NCI-H146 (cell line): Measurements from ENCODE around the gene CCNDBP1.
"Not testable (repeated sequence)": the region's sequence is repeated elsewhere in the genome, so short reads cannot be mapped to it uniquely, and the experiment has no call there.

ENCODE experiments used
- DNase-seq: peaks from one replicate; lab custom pipeline; 2025; lab: John Stamatoyannopoulos, UW

The CCNDBP1 gene

DNA sequence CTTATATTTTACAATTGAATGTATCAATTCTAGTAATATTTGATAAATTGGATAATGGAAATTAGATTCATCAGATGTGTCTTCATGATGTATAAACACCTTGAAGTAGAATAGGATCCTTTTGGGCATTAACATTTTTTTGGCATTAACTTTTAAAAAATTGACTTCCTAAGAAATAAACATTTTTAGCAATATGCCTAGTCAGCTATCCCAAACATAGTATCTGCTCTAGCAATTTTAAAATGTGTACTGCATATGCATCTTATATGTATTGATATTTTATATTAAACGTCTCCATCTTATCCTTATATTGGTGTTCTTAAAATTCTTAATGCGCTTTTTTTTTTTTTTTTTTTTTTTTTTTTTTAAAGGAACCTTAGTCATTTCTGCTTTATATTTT lies 8.5 kb downstream of the CCNDBP1 start:
- no peak for DNase-seq

DNA sequence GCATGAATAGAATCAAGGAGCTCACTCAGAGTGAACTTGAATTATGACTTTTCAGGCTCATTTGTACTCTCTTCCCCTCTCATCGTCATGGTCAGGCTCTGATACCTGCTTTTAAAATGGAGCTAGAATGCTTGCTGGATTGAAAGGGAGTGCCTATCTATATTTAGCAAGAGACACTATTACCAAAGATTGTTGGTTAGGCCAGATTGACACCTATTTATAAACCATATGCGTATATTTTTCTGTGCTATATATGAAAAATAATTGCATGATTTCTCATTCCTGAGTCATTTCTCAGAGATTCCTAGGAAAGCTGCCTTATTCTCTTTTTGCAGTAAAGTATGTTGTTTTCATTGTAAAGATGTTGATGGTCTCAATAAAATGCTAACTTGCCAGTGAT lies 9.6 kb downstream of the CCNDBP1 start:
- DNase-seq: no peak

DNA sequence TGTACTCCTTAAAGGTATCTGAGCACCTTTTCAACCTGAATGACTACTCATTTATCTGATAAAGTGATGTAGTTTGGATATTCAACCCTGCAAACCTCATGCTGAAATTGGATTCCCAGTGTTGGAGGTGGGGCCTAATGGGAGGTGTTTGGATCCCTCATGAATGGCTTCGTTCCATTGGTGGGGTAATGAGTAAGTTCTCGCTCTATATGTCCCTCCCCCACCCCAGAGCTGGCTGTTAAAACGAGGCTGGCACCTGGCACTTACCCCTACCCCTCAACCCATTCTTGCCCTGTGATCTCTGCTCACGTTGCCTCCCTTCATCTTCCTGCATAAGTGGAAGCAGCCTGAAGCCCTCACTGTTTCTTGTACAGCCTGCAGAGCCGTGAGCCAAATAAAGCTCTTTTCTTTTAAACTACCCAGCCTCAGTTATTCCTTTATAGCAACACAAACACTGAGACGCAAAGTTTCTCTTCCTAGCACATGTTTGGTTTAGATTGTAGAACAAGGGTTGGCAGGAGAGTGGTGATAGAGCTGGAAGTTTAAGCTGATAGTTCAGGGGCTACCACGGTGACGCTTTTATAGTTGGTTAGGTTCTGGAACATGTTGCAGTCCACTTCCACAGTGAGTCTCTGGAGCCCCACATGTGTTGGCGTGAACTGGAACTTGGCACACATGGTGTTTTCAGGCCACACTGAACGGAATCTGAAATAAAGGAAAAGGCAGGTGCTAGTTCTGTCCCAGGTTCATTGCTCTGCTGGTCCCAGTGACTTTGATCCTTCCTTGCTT lies 11.8 kb downstream of the CCNDBP1 start:
- DNase-seq: no peak

- DNase-seq: not testable (repeated sequence)
Measured at GRCh38 chr15:43197773-43198172, 12.6 kb downstream of the CCNDBP1 start.

GRCh38 chr15:43198556-43198955 lies 13.4 kb downstream of the CCNDBP1 start:
- not testable (repeated sequence) for DNase-seq

- no peak for DNase-seq
Measured at GRCh38 chr15:43198992-43199391, 13.8 kb downstream of the CCNDBP1 start.

DNA sequence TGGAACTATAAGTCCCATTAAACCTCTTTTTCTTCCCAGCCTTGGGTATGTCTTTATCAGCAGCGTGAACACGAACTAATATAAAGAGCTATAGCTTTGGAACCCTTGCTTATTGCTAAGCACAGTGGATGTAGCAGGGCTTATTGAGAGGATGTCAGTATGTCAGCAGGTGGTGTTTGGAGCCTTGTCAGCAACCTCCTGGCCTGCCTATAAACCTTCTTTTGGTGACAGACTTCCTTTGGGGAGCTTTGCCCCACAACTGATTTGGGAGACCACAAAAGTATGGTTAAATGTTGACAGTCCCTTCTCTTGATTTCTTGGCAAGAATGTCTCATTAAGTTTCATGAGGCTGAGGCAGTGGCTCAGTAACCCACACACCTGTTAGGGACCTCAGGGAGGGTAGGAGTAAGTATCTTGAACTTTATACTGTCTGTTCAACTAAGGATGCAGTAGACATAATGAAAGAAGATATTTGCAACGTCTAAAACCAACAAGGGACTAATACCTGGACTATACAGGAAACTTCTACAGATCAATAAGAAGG lies 14.8 kb downstream of the CCNDBP1 start:
- DNase-seq: no peak

DNA sequence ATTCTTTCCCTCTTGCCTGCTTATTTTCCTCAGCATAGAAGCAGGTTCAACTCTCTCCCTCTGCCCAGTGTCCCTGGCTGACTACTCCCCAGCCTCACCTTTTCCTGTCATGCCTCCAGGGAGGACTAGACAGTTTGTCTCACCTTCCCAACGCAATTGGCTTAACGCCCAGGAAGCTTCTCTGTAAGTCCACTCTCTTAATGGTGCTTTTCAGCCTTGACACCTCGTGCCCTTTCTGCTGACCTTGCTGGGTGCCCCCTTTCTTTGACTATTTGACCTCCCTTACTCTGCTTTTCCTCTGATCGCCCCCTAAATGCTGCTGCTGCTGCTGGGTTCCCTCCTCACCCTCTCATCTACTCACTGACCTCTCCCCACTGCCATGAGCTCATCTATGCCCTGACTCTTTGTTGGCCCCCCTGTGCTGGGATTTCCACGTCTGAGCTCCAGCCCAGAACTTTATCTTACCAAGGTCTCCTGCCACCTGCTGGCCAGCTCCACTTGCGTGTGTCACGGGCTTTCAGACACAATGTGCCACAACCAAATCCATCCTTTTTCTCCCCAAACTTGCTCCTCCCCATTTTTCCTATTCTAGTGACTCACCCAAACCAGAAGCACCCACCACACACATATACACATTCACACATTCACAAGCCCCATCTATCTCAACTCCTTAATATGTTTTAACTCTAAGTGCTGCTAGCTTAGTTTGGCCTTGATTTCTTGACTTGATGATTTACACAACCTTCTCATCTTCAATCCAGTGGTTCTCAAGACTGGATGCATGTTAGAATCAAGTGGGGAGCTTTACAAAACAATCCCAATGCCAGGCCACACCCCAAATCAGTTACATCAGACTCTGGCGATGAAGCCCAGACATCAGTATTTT lies 19.1 kb downstream of the CCNDBP1 start:
- peak; percentile 11 for DNase-seq

DNA sequence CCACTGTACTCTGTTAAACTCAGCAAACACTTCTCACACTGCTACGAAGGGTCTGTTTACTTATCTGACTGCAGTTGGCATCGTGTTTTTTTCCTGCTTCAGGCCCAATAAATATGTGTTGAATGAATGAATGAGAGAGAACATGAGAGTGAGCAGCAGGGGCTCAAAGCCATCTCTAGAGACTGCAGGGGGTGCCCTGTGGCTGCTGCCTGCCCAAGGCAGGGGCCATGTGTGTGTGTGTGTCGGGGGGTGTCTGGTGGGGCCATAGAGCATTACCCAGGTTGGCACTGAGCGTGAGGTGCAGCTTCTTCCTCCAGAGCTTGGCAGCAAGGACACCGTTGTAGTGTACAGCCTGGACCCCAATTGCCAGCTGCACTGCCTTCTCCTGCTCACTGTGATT lies 20.9 kb downstream of the CCNDBP1 start:
- no peak for DNase-seq

DNA sequence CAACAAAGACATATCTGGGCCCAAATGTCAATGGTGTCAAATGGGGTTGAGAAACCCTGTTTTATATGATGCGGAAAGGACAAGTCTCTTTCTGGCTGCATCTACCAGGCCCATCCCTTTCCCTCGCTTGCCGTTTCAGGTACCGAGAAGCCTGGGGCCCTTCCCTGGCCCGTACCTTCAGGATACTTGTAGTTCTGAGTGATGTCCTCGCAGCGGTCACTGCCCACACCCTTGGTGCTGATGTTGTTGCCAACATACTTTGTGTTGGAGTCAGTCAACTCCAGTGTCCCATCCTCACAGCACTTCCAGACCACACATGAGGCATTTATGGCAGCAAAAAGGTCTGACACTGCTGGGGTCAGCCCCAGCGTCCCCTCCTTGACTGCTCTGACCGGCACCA lies 21.8 kb downstream of the CCNDBP1 start:
- DNase-seq: no peak

GRCh38 chr15:43208052-43209002 lies 23.1 kb downstream of the CCNDBP1 start:
- DNase-seq: no peak

- DNase-seq: peak; percentile 17
Measured at GRCh38 chr15:43209059-43209824, 24.0 kb downstream of the CCNDBP1 start.

- DNase-seq: no peak
Measured at GRCh38 chr15:43210172-43210745, 25.1 kb downstream of the CCNDBP1 start.

- no peak for DNase-seq
Measured at GRCh38 chr15:43210807-43211206, 25.6 kb downstream of the CCNDBP1 start.

DNA sequence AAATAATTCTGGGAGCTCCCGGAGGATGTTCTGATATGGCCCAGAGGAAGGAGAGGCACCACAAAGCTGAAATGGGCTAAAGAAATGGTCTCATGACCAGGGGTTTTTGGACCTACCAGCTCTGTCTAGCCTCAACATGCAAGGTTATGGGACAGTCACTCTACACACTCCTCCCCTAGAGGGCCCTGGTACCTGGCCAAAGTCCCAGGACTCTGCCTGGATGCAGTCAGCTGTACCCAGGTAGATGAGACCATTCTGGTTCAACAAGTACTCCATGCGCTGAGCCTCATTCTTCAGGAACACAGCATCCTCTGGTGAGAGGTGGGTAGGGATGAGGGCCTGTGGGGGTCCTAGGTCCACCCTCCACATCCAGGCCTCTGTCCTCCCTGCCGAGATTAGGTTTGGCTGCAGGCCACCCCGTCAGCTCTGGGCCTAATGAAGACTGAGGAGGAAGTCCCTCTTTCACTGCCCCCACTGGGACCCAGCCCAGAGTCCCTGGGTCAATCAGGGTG lies 26.1 kb downstream of the CCNDBP1 start:
- DNase-seq: no peak

GRCh38 chr15:43212299-43212698 lies 27.1 kb downstream of the CCNDBP1 start:
- DNase-seq: no peak

DNA sequence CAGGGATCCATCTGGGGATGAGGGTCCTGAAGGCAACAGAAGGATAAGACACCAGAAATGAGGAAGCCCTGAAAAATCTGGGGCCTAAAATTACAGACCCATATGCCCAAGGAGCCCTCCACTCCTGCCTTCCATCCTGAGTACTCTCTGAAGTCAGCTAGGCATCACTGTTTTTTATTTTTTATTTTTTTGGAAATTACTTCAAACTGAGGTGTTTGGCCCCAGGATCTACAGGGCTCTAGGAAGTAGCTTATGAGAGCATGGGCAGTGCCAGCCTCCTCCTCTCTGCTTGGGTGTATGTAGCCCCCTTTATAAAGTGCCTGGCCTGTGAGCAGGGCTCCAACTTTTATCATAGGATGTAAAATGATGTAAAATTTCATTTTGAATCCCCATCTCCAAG lies 27.7 kb downstream of the CCNDBP1 start:
- no peak for DNase-seq

DNA sequence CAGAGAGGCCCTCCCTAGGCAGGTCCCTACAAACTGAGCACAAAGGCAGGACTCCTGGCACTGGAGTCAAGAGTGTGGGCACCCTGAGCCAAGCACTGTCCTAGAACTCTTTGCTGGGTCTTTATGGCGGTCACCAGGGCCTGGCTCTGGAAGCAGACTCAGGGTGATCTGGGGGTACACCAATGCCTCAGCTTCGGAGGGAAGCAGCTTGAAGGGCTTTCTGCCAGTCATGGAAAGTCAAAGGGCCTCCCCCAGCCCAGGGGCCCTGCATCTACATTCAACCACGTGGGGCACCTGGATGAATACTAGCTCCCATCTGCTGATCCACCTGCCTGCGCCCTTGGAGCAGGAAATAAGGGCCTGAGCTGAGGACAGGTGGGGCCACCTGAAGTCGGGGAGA lies 28.3 kb downstream of the CCNDBP1 start:
- DNase-seq: no peak

- no peak for DNase-seq
Measured at GRCh38 chr15:43214169-43214568, 29.0 kb downstream of the CCNDBP1 start.

DNA sequence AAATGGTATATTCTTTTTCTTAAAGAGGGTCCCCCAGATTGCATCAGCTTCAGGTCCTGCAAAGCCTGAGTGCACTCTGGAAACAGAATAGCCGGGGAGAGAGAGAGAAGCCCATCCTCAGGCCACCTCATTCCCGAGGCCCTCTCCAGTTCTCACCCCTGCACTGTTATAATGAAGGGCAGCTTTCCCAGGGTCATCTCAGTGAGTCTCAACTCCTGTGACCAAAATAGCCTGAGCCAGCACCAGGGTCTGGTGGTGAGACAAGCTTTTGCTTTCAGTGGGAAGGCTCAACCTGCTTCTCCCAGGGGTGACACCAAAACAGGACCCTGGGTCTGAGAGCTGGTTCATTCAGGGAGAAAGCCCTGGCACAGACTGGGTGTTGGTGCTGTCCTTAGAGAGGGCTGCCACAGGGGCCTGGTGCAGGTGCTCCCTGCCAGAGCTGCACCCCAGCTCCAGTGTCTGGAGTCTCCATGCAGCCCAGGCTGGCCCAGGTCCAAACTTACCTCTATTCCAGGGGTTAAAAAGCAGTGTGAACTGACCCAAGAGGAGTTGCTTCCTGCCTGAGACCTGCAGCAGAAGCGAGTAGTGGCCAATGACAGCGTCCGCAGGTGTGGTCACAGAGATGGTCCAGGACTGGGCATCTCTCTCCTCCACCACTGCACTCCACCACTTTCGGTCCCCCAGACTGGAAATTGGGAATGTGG lies 29.5 kb downstream of the CCNDBP1 start:
- no peak for DNase-seq
